Activated CD4-positive, alpha-beta T cell treated with anti-CD3 and anti-CD28 coated beads for 48 hours (primary cell): ENCODE results near the gene SPIRE1.
"Not testable (repeated sequence)": the region's sequence is repeated elsewhere in the genome, so short reads cannot be mapped to it uniquely, and the experiment has no call there.

ENCODE experiments used
- DNase-seq: peaks from one replicate; pipeline ENCODE4 v3.0.0-alpha.2; 2020

The SPIRE1 gene

DNA sequence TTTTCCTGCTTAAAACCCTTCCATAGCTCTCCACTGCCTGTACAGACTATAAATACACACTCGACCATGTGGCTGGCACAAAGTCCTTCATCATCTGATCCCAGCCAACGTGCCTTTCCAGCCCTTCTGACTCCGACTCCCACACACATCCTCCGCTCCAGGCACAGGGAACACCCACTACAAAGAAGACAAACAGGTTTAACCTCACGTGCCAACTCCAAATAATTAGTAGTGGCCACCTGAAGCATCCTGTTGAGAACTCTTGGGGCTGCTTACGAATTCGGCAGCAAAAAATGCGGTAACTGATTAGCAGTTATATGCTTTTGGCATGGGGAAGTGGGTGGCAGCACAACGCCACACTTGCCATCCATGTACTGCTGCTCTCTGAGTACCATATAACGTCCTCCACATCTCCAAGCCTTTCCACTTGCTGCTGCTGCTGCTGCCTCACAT, 12.1 kb downstream of the SPIRE1 start:
- no peak for DNase-seq

DNA sequence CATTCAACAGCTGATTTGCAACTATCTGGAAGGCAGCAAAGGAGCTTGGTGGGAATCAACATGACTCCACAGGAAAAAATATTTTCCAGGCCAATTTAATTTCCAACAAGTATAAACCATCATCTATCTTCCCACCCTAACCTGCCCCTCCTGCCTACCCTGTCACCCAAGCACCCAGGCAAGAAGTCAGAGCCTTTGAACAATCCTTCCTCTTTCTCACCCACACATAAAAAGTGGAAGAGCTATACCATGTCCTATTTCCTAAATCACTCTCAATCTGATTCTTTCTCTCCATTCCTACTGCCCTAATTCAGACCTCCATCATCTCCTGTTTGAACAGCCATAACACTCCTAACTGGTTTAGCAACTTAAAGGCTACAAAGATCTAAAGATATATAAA, 12.7 kb downstream of the SPIRE1 start:
- no peak for DNase-seq

DNA sequence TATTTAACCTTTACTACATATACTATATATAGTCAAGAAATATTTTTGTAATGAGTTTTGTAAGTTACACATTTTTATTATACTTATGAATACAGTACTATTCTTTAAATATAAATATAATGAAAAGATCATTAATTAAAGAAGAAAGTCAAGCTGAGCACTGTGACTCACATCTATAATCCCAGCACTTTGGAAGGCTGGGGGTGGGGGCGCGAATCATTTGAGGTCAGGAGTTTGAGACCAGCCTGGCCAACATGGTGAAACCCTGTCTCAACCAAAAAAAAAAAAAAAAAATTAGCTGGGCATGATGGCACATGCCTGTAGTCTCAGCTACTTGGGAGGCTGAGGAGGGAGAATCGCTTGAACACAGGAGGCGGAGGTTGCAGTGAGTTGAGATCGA, 14.2 kb downstream of the SPIRE1 start:
- DNase-seq = not testable (repeated sequence)

DNA sequence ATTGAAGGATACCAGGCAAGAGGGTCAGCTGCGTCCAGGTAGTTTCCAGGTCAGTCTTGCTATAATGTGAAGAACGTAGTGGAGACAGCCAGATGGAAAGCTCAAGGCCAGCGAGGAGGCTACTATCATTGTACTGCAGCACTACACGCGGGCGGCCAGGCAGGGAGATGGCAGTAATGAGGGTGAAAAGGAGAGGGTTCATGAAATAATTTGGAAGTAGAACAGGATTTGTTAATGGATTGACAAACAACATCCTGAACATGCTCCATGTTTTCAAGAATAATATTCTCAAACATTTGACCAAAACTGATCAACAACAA, 17.1 kb downstream of the SPIRE1 start:
- DNase-seq = no peak

DNA sequence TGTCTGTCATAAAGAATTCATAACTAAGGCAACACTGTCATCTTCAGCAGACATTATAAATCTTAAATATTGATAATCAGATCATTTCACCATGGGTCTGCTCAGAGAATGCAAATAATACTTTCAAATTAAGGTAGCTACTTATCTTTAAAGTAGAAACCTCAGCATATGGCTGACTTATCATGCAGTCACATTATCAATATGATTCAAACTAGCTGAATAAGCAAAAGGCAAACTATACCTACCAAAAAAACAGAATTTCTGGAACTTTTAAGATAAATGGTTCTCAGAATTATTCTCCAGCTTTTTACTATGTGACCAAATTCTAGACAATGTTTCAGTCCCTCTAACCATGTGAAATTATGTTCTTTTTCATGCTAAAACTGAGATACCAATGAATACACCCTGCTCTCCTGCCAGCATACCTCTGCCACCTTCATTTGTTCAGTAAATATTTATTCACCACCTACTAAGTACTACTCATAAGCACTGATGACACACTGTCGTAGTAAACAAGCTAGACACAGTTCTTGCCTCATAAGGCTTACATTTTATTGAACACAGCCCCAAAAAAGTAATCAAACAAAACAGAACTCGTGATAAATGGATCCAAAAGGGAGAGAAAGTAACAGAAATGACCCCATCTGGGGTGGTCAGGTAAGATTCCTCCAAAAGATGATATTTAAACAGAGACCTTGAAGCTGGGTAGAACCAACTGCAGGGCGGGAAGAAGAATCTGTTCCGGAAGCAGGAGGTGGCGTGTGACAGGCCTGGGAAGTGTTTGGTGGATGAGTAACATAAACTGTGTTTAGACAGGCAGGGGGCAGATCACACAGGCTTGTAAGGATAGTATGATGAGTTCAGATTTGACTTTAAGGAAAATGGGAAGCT, 17.7 kb downstream of the SPIRE1 start:
- no peak for DNase-seq

DNA sequence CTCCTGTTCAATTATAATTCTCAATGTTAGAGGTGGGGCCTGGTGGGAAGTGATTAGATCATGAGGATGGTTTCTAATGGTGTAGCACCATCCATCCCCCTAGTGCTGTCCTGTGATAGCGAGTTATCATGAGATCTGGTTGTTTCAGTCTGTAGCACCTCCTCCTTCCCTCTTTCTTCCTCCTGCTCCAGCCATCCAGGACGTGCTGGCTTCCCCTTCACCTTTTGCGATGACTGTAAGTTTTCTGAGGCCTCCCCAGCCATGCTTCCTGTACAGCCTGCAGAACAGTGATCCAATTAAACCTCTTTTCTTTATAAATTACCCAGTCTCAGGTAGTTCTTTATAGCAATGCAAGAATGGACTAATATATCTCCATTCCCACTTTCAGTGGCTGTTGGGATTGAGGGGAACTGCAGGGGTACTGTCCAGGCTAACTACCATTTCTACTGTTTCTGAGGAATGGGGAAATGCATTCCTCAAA, 19.2 kb downstream of the SPIRE1 start:
- no peak for DNase-seq

DNA sequence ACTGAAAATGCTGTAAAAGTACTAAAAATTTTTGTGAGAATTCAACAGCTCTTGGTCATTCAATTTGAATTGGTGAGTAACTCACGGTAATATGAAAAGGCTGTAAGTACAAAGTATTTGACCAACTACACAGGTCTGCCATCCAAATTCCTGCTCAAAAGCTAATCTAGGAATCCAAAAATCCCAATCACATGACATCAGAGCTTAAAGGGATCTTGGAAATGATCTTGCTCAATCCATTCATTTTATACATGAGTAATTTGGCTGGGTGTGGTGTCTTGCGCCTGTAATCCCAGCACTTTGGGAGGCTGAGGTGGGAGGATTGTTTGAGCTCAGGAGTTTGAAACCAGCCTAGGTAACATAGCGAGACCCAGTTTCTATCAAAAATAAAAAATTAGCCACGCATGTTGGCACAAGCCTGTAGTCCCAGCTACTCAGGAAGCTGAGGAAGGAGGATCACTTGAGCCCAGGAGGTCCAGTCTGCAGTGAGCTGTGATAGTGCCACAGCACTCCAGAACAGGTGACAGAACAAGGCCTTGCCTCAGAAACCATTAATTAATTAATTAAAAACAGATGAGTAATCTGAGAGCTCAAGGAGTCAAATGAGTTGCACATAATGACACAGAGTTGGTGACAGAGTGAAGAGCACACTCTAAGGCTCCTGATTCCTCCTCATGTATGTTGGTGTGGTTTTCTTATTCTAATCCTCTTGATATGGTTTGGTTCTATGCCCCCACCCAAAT, 19.8 kb downstream of the SPIRE1 start:
- DNase-seq = no peak

DNA sequence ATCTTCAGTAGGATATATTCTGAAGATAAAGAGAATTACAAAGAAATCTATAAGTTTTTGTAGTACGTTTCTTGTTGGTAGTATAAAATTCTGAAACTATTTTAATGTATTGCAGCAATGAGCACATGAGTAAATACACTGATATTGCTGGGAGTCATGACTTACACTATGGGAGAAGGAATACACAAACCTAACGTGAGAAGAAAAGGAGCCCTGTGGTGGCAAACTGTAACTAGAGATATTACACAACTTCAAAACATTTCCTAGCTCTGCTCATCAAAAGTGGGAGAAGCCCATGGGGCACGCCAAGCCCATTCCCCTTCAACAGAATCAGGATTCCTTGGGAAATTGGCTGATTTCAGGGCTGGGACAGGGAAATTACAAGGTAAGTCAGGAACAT, 20.5 kb downstream of the SPIRE1 start:
- DNase-seq = no peak

DNA sequence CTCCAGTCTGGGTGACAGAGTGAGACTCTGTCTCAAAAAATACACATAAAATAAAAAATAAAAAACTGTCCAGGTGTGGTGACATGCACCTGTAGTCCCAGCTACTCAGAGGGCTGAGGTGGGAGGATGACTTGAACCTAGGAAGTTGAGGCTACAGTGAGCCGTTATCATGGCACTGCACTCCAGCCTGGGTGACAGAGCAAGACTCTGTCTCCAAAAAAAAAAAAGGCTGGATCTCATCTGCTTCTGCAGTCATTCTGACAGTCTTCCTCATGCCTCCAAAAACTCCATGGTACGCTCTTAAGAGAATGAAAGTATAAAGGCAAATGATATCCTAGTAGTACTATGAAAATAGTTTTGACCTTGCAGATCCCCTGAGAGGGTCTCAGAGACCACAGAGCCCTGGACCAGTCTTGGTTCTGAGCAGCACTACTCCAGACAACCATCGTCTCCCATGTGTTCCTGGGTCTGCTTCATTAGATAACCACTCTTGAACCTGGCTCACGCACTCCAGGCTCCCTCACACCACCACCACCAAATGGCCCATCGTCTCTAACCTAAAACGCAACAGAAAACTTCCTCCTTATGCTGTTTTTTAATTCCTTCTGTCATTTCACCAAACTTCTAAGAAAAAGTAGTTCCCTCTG, 26.0 kb downstream of the SPIRE1 start:
- DNase-seq = no peak

DNA sequence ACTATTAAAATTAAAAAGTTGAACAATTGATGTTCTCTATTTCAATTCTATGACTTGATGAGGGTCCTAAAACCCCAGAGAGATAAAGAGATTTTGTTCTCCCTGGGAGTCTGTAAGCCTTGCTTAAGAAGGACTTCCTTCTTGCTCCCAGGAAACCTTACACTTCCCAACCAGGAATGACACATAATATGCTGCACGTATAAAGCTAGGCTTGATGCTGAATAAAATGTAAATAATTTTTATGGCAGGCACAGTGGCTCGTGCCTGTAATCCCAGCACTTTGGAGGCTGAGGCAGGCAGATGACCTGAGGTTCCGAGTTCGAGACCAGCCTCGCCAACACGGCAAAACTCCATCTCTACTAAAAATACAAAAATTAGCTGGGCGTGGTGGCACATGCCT, 27.8 kb downstream of the SPIRE1 start:
- DNase-seq = no peak

DNA sequence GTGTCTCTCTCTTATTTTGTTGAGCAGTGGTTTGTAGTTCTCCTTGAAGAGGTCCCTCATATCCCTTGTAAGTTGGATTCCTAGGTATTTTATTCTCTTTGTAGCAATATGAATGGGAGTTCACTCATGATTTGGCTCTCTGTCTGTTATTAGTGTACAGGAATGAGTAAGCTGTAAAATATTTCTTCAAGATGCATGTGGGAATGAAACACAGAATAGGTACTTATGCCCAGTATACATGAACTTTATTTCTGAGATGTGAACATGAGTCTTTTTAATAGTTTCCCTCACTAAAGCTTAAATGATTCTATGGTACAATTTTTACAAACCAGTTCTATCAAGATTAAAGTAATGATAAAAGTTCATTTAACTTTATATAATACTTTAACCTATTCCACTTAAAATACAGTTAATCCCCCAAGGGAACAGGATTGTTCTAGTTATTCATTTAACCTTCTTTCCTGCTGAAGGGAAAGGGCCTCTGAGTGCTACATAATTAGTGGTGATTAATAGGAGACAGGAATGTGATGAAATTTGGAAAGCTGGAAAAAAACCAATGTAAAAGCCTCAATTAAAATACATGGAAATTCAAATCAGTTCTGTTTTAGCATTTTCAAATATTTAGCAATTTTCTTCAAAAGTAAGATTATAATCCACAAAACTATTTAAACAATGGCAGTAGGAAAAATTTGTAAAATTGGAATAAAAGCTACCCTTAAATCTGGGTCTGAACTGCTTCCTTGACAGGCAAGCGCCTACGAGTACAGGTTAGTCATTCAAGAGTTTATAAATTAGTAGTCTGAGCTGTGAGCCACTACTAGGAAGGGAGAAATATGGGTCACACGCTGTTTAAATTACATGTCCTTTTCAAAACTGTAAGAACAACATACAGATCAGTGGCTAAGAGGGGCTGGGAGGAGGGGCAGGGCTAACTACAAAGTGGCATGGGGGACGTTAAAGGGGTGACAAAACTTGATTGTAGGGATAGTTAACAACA, 28.9 kb downstream of the SPIRE1 start:
- no peak for DNase-seq

DNA sequence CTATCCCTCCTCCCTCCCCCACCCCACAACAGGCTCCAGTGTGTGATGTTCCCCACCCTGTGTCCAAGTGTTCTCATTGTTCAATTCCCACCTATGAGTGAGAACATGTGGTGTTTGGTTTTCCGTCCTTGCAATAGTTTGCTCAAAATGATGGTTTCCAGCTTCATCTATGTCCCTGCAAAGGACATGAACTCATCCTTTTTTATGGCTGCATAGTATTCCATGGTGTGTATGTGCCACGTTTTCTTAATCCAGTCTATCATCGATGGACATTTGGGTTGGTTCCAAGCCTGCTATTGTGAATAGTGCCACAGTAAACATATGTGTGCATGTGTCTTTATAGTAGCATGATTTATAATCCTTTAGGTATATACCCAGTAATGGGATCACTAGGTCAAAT, 30.7 kb downstream of the SPIRE1 start:
- DNase-seq = not testable (repeated sequence)

DNA sequence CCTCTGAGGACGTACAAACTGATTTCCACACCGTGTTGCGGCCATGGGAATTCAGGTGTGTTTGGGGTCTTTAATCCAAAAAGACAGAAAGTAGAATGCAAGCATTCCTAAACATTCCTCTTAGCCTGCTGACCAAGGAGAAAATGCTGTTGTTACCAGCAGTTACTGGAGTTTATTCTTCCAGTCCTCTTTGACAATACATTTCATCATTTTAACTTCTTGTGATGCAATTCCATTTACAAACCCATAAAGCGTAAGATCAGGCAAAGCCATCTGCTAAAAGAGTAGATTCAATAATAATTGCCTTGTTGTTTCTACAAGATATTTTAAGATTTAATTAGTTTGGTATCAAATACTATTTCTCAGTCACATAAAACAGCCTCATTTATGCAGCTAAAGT, 32.7 kb downstream of the SPIRE1 start:
- DNase-seq = no peak

DNA sequence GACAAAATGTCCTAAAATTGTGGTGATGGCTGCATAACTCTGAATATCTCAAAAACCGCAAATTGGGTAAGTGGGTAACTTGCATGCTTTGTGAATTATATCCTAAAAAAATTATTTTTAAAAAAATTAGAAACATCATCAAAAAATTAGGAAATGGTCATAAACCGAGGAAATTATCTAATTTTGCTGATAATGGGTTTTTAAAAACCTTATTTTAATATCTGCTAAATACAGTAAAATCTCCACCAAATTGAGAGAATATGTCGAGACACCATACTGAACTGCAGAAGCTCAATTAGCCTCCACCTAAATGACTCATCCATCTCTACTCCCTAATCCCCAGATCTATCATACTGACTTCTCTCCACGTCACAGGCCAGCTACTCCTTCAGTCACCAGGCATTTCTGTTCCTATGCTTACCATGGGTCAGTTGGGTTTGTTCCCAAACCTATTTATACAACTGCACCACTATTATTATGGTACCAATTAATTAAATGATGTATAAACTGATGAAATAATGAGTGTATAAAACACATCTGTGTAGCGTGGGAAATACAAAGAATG, 36.1 kb downstream of the SPIRE1 start:
- DNase-seq = no peak

DNA sequence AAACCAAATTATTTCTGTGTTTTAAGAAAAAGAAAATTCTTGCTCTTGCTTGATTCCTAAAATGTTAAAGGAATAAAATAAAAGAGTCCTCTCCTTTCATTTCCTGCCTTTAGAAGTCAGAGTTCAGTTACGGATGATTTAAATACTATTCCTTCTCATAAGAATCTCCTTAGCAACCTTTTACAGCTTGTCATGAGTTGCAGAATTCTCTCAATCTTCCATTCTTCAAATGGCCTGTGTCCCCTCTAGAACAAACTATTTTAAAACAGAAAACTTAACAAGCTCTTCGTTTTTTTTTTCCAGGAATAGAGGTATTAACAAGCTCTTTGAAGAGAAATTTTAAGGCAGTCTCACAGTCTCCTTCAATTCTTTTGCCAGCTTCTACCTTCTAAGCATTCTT, 42.2 kb downstream of the SPIRE1 start:
- DNase-seq = no peak

DNA sequence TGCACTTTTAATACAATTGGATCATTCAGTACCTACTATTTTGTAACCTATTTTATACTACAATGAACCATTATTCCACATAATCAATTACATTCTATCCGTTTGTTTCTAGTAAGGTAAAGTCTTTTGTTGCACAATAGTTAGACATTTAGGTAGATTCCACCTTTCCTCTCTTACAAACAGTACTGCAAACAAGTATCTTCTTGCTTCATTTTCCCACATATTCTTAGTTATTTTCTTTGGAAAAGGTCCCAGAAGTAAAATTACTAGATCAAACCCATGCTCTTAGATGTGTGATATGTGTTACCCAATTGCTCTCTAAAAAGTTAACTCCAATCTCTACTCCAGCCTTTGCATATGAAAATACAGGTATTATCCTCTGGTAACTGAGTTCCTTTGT, 49.6 kb downstream of the SPIRE1 start:
- no peak for DNase-seq

DNA sequence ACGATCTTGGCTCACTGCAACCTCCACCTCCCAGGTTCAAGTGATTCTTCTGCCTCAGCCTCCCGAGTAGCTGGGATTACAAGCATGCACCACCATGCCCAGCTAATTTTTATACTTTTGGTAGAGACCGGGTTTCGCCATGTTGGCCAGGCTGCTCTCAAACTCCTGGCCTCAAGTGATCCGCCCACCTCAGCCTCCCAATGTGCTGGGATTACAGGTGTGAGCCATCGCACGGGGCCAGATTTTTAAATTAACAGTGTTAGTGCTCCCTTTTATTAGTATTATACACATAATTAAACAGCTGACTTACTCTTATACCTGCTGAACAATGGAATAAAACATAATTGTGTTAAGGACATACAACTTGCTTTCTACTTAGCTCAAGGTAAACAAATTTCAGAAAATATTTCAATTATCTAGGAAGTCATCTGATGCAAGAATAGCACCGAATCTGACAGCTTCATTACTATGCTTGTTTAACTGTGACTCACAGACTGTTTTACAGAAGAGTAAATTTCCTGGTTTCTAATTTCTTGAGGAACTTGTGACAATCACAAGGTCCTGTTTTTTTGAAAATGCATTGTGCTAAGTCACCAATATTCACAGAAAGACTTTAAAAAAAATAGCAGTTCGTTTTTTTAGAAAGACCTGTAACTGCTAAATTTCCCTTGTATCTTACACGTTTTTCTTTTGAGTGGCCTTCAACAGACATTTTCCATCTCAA, 51.2 kb downstream of the SPIRE1 start:
- DNase-seq = no peak

DNA sequence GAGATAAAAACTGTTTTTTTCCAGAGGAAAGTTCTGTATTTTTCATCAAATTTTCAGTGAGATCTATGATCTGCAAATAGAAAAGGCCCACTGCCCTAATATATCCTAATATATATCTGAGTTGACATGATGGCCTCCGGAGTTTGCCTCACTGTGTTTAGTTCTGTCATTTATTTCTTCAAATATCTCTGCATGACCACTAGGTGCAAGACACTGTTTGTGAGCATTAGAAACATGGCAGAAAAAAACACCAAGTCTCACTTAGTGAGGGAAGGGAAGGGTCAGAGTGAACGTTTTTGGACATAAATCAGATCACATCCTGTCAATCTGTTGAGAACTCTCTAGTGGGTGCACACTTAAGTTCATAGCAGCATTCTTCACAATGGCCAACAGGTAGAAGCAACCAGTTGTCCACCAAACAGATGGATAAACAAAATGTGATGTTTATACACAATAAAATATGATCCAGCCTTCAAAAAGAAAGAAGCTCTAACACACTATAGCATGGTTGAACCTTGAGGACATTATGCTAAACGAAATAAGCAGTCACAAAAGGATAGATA, 53.4 kb downstream of the SPIRE1 start:
- DNase-seq = no peak

DNA sequence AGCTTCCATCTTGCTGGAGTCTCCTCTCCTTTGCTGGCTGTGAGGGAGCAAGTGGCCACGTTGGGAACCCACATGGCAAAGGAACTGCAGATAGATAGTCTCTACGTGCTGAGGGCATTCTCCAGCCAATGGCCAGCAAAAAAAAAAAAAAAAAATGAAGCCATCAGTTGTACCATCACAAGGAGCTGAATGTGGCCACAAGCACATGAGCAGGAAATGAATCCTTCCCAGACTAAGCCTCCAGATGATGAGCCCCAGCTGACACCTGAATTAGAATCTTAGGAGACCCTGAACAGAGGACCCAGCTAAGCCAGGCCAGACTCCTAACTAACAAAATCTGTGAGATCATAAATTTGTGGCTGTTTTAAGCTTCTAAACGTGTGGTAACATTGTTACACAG, 57.9 kb downstream of the SPIRE1 start:
- no peak for DNase-seq

DNA sequence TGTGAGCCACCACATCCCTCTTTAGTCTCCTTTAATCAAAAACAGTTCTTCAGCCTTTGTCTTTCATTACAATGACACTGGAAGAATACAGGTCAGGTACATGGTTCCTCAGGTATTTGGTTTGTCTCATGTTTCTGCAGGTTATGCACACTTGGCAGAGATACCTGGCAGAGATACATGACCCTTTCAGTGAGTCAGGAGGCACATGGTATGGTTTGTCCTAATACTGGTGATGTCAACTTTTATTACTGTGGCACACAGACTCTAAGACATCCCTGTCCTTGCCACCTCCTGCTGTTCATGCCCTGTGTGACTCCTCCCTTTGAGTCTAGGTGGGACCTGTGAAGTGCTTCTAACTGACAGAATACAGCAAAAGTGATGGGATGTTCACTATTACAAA, 58.4 kb downstream of the SPIRE1 start:
- no peak for DNase-seq
